ENCODE data around the gene HEPN1. TPM values are rescaled to one million over a fixed set of nuclear protein-coding genes. Genes with fewer than 3 reads are reported as not detected.
A peak's percentile ranks its signal among the peaks of the same experiment; 100 is the strongest.

HEPN1 gene
- total and polyA plus RNA-seq, 2 donors = 0.07 TPM; not detected in 1

DNA sequence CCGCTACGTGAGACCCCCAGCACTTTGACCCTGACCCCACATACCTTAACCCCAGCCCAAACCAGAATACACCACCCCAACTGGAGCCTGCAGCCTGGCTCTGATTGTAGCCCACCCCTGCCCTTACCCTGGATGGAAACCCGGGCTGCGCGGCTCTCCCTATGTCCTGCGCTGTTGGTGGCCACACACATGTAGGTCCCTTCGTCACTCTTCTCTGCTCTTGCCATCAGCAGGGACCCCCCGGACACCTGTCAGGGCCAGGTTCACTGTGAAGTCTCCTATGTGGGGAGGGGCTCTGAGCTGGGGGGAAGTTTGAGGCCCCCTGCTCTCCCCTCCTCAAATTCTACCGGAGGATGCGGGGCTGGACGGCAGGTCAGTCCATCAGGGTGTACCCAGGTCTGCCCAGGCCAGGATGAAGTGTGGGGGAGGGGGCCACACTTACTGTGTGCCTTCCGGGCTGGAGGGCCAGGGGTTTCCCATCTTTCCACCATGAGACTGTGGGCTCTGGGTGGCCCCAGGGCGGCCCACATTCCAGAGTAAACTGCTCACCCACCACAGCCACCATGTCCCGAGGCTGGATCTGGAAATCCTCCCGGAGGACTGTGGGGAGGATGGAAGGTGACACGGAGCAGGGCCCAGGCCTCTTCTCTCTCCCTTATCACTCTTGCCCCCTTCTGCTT, 22.8 kb upstream of the HEPN1 start:
- Histone ChIP-seq H3K9me3 (ENCODE audit: control insufficient read depth in 2 of 2, insufficient read depth in 1 of 2, low read length in 1 of 2) (no peaks in the 10 kb centered on the region), H3K4me3 (ENCODE audit: low read length in 2 of 2) (no peak overlapping the region), H3K27me3 (ENCODE audit: control insufficient read depth in 2 of 2, insufficient read depth in 1 of 2, low read length in 1 of 2) (peaks cover 0 to 19% of the 10 kb centered on the region in 2 donors), H3K27ac (ENCODE audit: low read depth in 1 of 2, low read length in 1 of 2) (no peak overlapping the region), H3K36me3 (ENCODE audit: control insufficient read depth in 2 of 2, insufficient read depth in 2 of 2, low read length in 1 of 2) (no peaks in the 10 kb centered on the region), H3K4me1 (ENCODE audit: control insufficient read depth in 2 of 2, insufficient read depth in 2 of 2, low read length in 2 of 2) (no peaks in the 10 kb centered on the region)
- no peak for DNase-seq (ENCODE audit: low read depth in 6 of 9, low spot score in 9 of 9)
- WGBS = 90% methylated on average over 16 of the region's 16 CpGs

DNA sequence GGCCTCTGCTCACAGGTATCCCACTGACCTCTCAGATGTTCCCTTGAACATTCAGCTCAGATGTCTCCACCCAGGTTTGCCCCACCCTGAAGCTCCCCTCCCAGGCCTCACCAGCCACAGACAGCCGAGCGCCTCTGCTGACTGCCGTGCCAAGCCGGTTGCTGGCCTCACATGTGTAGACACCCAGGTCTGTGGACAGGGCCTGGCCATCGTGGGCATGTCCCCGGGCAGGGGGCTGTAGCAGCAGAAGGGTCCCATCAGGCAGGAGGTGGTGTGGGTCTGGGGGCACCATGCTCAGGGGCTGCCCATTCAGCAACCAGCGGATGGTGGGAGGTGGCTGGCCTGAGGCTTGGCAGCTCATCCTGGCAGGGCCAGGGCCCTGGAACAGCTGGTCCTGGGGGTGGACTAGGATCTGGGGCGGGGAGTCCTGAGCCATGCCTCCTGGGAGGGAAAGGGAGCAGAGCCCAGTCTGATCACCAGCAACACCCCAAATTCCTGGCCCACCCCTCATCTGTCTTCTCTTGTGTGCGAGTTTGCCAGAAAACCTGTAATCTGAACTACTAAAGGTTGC, 22.1 kb upstream of the HEPN1 start:
- no peak overlapping the region for H3K4me3 ChIP-seq (ENCODE audit: low read length in 2 of 2)
- H3K27me3 ChIP-seq (ENCODE audit: control insufficient read depth in 2 of 2, insufficient read depth in 1 of 2, low read length in 1 of 2) = peaks cover 0 to 21% of the 10 kb centered on the region in 2 donors
- no peaks in the 10 kb centered on the region for H3K9me3 ChIP-seq (ENCODE audit: control insufficient read depth in 2 of 2, insufficient read depth in 1 of 2, low read length in 1 of 2)
- no peak for DNase-seq (ENCODE audit: low read depth in 6 of 9, low spot score in 9 of 9)
- 86% methylated on average over 9 of the region's 9 CpGs for WGBS
- H3K4me1 ChIP-seq (ENCODE audit: control insufficient read depth in 2 of 2, insufficient read depth in 2 of 2, low read length in 2 of 2) = no peaks in the 10 kb centered on the region
- no peaks in the 10 kb centered on the region for H3K36me3 ChIP-seq (ENCODE audit: control insufficient read depth in 2 of 2, insufficient read depth in 2 of 2, low read length in 1 of 2)
- H3K27ac ChIP-seq (ENCODE audit: low read depth in 1 of 2, low read length in 1 of 2) = no peak overlapping the region

DNA sequence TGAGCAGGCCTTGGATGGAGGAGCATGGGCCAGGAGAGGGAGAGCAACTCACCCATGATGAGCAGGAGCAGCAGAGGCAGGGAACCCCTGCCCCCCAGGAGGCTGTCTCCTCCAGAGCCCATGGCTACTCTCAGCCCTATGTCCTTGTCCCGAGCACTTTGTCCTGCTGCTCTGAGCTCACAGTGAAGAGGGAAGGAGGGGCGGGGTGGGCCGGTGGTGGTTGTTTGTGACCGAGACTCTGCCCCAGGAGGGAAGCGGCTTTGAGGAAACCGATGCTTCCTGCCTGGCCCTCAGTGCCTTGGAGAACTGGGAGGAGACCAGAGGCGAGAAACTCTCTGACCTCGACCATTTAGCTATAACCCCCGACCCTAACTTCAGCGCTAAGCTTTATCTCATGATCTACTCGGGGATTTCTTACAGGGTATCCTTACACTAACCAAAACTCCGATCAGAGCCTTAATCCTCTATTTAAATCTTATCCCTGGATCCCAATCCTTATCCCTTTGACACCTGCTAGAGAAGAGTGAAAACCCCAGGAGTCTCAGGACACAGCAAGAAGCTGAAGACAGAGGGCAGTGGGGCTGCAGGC, 21.3 kb upstream of the HEPN1 start, which contains the start of gene ROBO4:
Gene ROBO4, minus strand, starts transcription at position 192 of the 589 bp plus-strand sequence. Its CDS starts 70 bp downstream, at position 122.
- DNase-seq (ENCODE audit: low read depth in 6 of 9, low spot score in 9 of 9) = no peak
- peaks cover 0 to 21% of the 10 kb centered on the region in 2 donors for H3K27me3 ChIP-seq (ENCODE audit: control insufficient read depth in 2 of 2, insufficient read depth in 1 of 2, low read length in 1 of 2)
- 12% methylated on average over 12 of the region's 12 CpGs for WGBS
- H3K4me3 ChIP-seq (ENCODE audit: low read length in 2 of 2) = no peak within 1 kb of the TSS
- H3K36me3 ChIP-seq (ENCODE audit: control insufficient read depth in 2 of 2, insufficient read depth in 2 of 2, low read length in 1 of 2) = no peaks in the 10 kb centered on the region
- H3K4me1 ChIP-seq (ENCODE audit: control insufficient read depth in 2 of 2, insufficient read depth in 2 of 2, low read length in 2 of 2) = no peaks in the 10 kb centered on the region
- no peaks in the 10 kb centered on the region for H3K9me3 ChIP-seq (ENCODE audit: control insufficient read depth in 2 of 2, insufficient read depth in 1 of 2, low read length in 1 of 2)
- peak within 1 kb of the TSS in 1 of 2 donors; percentile 26 for H3K27ac ChIP-seq (ENCODE audit: low read depth in 1 of 2, low read length in 1 of 2)

DNA sequence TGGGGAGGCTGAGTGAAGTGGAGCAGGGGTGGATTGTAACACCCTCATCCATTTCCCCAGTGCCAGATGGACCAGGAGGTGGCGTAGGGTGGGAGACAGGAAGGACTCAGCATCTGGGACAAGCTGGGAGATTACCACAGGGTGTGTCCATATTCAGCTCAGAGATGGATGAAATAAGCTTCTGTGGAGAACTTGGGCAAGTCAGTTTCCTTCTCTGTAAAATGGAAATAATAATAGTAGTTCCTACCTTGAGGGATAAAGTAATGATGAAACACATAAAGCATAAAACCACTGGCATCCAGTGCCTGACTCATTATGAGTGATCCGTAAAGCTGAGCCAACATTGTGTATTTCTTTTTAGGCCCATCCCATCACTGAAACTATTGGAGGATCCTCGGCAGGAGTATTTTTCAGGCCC, 20.8 kb upstream of the HEPN1 start:
- H3K4me1 ChIP-seq (ENCODE audit: control insufficient read depth in 2 of 2, insufficient read depth in 2 of 2, low read length in 2 of 2) = no peaks in the 10 kb centered on the region
- 86% methylated on average over 3 of the region's 3 CpGs for WGBS
- no peak overlapping the region for H3K4me3 ChIP-seq (ENCODE audit: low read length in 2 of 2)
- peak overlapping the region in 1 of 2 donors; percentile 26 for H3K27ac ChIP-seq (ENCODE audit: low read depth in 1 of 2, low read length in 1 of 2)
- no peaks in the 10 kb centered on the region for H3K36me3 ChIP-seq (ENCODE audit: control insufficient read depth in 2 of 2, insufficient read depth in 2 of 2, low read length in 1 of 2)
- H3K27me3 ChIP-seq (ENCODE audit: control insufficient read depth in 2 of 2, insufficient read depth in 1 of 2, low read length in 1 of 2) = peaks cover 0 to 21% of the 10 kb centered on the region in 2 donors
- no peaks in the 10 kb centered on the region for H3K9me3 ChIP-seq (ENCODE audit: control insufficient read depth in 2 of 2, insufficient read depth in 1 of 2, low read length in 1 of 2)
- DNase-seq (ENCODE audit: low read depth in 6 of 9, low spot score in 9 of 9) = no peak

DNA sequence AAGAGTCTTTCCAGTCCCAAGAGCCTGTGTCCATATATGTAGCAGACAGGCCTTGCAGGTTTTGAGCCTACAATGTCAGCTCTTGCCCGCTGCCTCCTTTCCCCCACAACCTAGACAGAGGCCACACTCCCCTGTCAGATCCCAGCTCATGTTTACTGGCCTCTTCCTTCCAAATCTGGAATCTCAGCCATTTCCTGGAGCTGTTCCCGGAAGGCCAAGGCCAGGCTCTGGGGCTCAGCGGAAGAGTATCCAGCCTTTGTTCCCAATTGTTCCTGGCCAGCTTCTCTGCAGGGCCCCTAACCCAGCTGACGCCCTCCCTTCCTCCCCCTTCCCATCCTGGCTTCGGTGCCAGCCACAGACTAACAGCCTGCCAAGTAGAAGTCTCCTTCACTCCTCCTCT, 20.3 kb upstream of the HEPN1 start:
- Histone ChIP-seq H3K27me3 (ENCODE audit: control insufficient read depth in 2 of 2, insufficient read depth in 1 of 2, low read length in 1 of 2) (peaks cover 0 to 21% of the 10 kb centered on the region in 2 donors), H3K9me3 (ENCODE audit: control insufficient read depth in 2 of 2, insufficient read depth in 1 of 2, low read length in 1 of 2) (no peaks in the 10 kb centered on the region), H3K4me3 (ENCODE audit: low read length in 2 of 2) (no peak overlapping the region), H3K4me1 (ENCODE audit: control insufficient read depth in 2 of 2, insufficient read depth in 2 of 2, low read length in 2 of 2) (no peaks in the 10 kb centered on the region), H3K36me3 (ENCODE audit: control insufficient read depth in 2 of 2, insufficient read depth in 2 of 2, low read length in 1 of 2) (no peaks in the 10 kb centered on the region), H3K27ac (ENCODE audit: low read depth in 1 of 2, low read length in 1 of 2) (no peak overlapping the region)
- 83% methylated on average over 5 of the region's 5 CpGs for WGBS
- DNase-seq (ENCODE audit: low read depth in 6 of 9, low spot score in 9 of 9) = no peak

DNA sequence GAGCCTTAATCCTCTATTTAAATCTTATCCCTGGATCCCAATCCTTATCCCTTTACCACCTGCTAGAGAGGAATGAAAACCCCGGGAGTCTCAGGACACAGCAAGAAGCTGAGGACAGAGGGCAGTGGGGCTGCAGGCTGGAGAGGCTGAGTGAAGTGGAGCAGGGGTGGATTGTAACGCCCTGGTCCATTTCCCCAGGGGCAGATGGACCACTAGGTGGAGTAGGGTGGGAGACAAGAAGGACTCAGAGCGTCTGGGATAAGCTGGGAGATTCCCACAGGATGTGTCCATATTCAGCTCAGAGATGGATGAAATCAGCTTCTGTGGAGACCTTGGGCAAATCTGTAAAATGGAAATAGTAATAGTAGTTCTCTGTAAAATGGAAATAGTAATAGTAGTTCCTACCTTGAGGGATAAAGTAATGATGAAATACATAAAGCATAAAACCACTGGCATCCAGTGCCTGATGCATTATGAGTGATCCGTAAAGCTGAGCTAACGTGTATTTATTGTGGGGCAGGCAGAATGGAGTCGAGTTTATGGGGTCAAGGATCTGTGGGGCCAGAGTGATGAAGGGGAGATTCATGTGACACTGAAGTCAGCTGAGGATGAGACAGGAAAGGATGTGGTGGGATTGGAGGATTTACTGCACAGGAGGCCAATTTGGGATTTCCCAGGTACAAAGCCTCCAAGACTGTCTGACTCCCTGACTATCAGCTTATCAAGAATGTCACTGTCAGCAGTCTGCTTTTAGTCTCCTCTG, 19.5 kb upstream of the HEPN1 start:
- no peaks in the 10 kb centered on the region for H3K4me1 ChIP-seq (ENCODE audit: control insufficient read depth in 2 of 2, insufficient read depth in 2 of 2, low read length in 2 of 2)
- H3K4me3 ChIP-seq (ENCODE audit: low read length in 2 of 2) = no peak overlapping the region
- DNase-seq (ENCODE audit: low read depth in 6 of 9, low spot score in 9 of 9) = no peak
- no peak overlapping the region for H3K27ac ChIP-seq (ENCODE audit: low read depth in 1 of 2, low read length in 1 of 2)
- H3K9me3 ChIP-seq (ENCODE audit: control insufficient read depth in 2 of 2, insufficient read depth in 1 of 2, low read length in 1 of 2) = no peaks in the 10 kb centered on the region
- 90% methylated on average over 6 of the region's 6 CpGs for WGBS
- H3K27me3 ChIP-seq (ENCODE audit: control insufficient read depth in 2 of 2, insufficient read depth in 1 of 2, low read length in 1 of 2) = peaks cover 0 to 21% of the 10 kb centered on the region in 2 donors
- no peaks in the 10 kb centered on the region for H3K36me3 ChIP-seq (ENCODE audit: control insufficient read depth in 2 of 2, insufficient read depth in 2 of 2, low read length in 1 of 2)

DNA sequence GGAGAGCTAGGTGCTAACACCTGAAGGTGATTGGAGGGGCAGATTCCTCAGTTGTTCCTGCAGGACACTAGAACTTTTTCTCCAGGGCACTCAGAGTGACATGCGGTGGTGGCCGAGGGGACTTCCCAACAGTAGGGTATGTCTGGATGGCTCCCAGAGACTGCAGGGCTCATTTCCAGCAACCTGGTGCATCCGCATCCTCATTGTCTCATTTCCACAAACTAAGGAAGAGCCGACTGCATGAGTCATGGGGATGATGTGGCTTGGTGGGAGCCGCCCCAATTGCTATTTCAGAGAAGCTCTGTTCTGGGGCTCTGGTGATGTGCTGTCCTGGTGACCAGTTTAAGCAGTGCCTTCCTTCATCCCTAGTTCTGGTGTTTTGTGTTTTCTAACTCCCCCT, 18.6 kb upstream of the HEPN1 start:
- H3K4me1 ChIP-seq (ENCODE audit: control insufficient read depth in 2 of 2, insufficient read depth in 2 of 2, low read length in 2 of 2) = no peaks in the 10 kb centered on the region
- H3K27me3 ChIP-seq (ENCODE audit: control insufficient read depth in 2 of 2, insufficient read depth in 1 of 2, low read length in 1 of 2) = peaks cover 0 to 21% of the 10 kb centered on the region in 2 donors
- WGBS = 93% methylated on average over 5 of the region's 5 CpGs
- no peak overlapping the region for H3K27ac ChIP-seq (ENCODE audit: low read depth in 1 of 2, low read length in 1 of 2)
- H3K9me3 ChIP-seq (ENCODE audit: control insufficient read depth in 2 of 2, insufficient read depth in 1 of 2, low read length in 1 of 2) = no peaks in the 10 kb centered on the region
- H3K4me3 ChIP-seq (ENCODE audit: low read length in 2 of 2) = no peak overlapping the region
- DNase-seq (ENCODE audit: low read depth in 6 of 9, low spot score in 9 of 9) = no peak
- no peaks in the 10 kb centered on the region for H3K36me3 ChIP-seq (ENCODE audit: control insufficient read depth in 2 of 2, insufficient read depth in 2 of 2, low read length in 1 of 2)

DNA sequence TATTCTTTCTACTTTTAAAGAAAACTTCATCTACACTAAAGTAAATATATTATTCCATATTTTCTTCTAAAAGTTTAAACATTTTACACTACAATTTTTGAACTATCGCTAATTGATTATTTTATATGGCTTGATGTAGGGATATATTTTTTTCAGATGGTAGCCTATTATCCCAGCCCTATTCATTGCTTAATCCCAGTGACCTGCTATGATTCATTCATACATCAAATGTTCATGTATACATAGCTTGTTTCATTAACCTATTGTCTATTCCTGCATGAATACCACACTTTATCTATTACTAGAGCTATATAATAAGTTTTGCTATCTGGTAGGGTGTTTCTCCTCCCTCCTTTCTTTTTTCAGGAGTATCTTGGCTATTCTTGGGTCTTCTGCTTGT, 16.4 kb upstream of the HEPN1 start:
- no peak for DNase-seq (ENCODE audit: low read depth in 6 of 9, low spot score in 9 of 9)
- Histone ChIP-seq H3K9me3 (ENCODE audit: control insufficient read depth in 2 of 2, insufficient read depth in 1 of 2, low read length in 1 of 2) (no peaks in the 10 kb centered on the region), H3K27ac (ENCODE audit: low read depth in 1 of 2, low read length in 1 of 2) (no peak overlapping the region), H3K4me3 (ENCODE audit: low read length in 2 of 2) (no peak overlapping the region), H3K27me3 (ENCODE audit: control insufficient read depth in 2 of 2, insufficient read depth in 1 of 2, low read length in 1 of 2) (peaks cover 0 to 19% of the 10 kb centered on the region in 2 donors), H3K4me1 (ENCODE audit: control insufficient read depth in 2 of 2, insufficient read depth in 2 of 2, low read length in 2 of 2) (no peaks in the 10 kb centered on the region), H3K36me3 (ENCODE audit: control insufficient read depth in 2 of 2, insufficient read depth in 2 of 2, low read length in 1 of 2) (no peaks in the 10 kb centered on the region)
- 100% methylated on average over 1 of the region's 1 CpG for WGBS

Data from thymus (tissue), 11 donors.